Activated CD4-positive, alpha-beta T cell treated with anti-CD3 and anti-CD28 coated beads, Interleukin-2, amount 10 ng/mL, durations not matched to agents 24 days and 14 days (primary cell): ENCODE data around the gene SESTD1. TPM values are rescaled to one million over a fixed set of nuclear protein-coding genes. Genes with fewer than 3 reads are reported as not detected.
"Not testable (repeated sequence)": the region's sequence is repeated elsewhere in the genome, so short reads cannot be mapped to it uniquely, and the experiment has no call there.

ENCODE experiments used
- DNase-seq: peaks from one replicate; pipeline ENCODE4 v3.0.0; 2022
- H3K27ac Mint-ChIP-seq: one replicate; pipeline ENCODE4 v1.8.0; 2022; ENCODE audit warnings: mild to moderate bottlenecking, mixed read lengths
- H3K27me3 Mint-ChIP-seq: one replicate; pipeline ENCODE4 v1.8.0; 2022; ENCODE audit warnings: mixed read lengths
- H3K36me3 Mint-ChIP-seq: one replicate; pipeline ENCODE4 v1.8.0; 2022; ENCODE audit warnings: low read depth, mild to moderate bottlenecking, mixed read lengths
- H3K4me1 Mint-ChIP-seq: one replicate; pipeline ENCODE4 v1.8.0; 2021; ENCODE audit warnings: mixed read lengths
- H3K4me3 Mint-ChIP-seq: one replicate; pipeline ENCODE4 v1.8.0; 2022; ENCODE audit warnings: mild to moderate bottlenecking, moderate library complexity, mixed read lengths
- H3K9me3 Mint-ChIP-seq: one replicate; pipeline ENCODE4 v1.8.0; 2021; ENCODE audit warnings: mixed read lengths
- intact Hi-C: fragments of 100-400 bp; cut with micrococcal nuclease; formaldehyde crosslinking; loops from one replicate; pipeline ENCODE4 v1.15.1; 2023
- total RNA-seq: library from RNA; stranded (reverse); gene quantifications from 2 replicates; pipeline ENCODE4 v1.2.3, GENCODE V29; 2022

SESTD1 gene
- total RNA-seq, 1 donor from 2014 or later = 13.4 TPM

DNA sequence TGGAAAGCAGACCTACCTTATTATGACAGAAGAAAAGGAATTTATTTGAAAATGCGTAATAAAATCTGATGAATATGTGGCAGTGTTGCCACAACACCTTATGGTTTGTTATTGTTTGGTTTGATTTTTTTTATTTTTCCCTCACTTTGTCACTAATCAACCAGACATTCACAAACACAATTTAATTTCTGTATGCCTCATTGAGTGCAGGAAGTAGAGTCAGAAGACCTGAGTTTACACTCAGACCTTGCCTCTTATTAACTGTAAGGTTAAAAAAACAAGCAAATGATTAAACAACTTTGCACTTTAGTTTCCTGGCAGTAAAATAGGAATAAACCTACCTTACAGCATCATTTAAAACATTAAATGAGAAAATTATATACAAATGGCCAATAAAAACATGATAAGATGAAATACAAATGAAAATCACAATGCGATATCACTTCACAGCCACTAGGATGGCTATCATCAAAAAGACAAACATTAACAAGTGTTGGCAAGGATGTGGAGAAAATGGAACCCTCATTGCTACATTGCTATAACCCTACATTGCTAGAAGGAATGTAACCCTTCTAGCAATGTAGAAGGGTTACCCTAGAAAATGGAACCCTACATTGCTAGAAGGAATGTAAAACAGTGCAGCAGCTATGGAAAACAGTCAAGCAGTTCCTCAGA, 3.3 kb downstream of the SESTD1 start:
- peaks cover 37% of the 10 kb centered on the region for H3K27me3 Mint-ChIP-seq
- peaks cover 23% of the 10 kb centered on the region for H3K4me1 Mint-ChIP-seq
- H3K4me3 Mint-ChIP-seq = no peak overlapping the region
- peaks cover 6% of the 10 kb centered on the region for H3K36me3 Mint-ChIP-seq
- H3K27ac Mint-ChIP-seq = no peak overlapping the region
- no peak for DNase-seq
- H3K9me3 Mint-ChIP-seq = no peaks in the 10 kb centered on the region
- intact Hi-C loops = loop anchor here (5.0 to 10.0 kb wide), 2 partner anchors 34 to 846 kb away; no protein-coding TSS in a partner anchor

DNA sequence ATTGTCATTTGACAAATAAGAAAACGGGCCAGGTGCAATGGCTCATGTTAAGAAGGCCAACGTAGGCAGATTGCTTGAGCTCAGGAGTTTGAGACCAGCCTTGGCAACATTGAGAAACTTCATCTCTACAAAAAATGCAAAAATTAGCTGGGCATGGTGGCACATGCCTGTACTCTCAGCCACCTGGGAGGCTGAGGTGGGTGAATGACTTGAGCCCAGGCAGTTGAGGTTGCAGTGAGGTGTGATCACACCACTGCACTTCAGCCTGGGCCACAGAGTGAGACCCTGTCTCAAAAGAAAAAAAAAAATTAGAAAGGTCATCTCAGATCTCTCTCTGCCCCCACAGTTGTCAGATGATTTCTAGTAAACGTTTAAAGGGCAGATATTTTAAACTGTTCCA, 4.4 kb downstream of the SESTD1 start:
- Mint-ChIP-seq H3K36me3 (peaks cover 6% of the 10 kb centered on the region), H3K9me3 (no peaks in the 10 kb centered on the region), H3K27ac (no peak overlapping the region), H3K4me3 (no peak overlapping the region), H3K27me3 (peaks cover 26% of the 10 kb centered on the region), H3K4me1 (peaks cover 18% of the 10 kb centered on the region)
- DNase-seq = no peak
- intact Hi-C loops = loop anchor here (5.0 to 10.0 kb wide), 2 partner anchors 33 to 845 kb away; no protein-coding TSS in a partner anchor

DNA sequence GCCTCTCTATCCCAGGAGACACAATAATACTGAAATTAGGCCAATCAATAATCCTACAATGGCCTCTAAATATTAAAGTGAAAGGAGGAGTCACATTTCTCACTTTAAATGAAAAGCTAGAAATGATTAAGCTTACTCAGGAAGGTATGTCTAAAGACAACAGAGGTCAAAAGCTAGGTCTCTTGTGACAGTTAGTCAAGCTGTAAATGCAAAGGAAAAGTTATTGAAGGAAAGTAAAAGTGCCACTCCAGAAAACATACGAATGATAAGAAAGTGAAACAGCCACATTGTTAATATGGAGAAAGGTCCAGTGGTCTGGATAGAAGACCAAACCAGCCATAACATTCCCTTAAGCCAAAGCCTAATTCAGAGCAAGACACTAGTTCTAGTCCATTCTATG, 9.5 kb downstream of the SESTD1 start:
- Mint-ChIP-seq H3K4me3 (peak overlapping the region; percentile 4), H3K4me1 (peaks cover 40% of the 10 kb centered on the region), H3K27me3 (peaks cover 6% of the 10 kb centered on the region), H3K27ac (peak overlapping the region; percentile 43), H3K36me3 (peaks cover 9% of the 10 kb centered on the region), H3K9me3 (no peaks in the 10 kb centered on the region)
- no peak for DNase-seq
- intact Hi-C loops = no loop called here

DNA sequence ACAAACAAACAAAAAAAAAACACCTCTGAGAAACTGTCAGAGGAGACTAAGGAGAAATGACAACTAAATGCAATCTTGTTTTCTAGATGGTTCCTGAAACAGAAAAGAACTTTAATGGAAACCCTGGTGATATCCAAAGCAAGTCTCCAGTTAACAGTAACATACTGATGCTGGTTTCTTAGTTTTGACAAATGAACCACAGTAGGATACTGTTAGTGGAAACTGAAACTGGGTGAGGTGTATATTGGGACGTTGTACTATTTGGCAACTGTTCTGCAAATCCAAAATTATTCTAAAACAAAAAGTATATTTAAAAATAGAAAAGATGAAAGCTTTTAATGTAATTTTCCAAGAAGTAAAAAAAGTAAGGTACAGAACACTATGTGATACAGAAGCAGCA, 11.4 kb downstream of the SESTD1 start:
- peak overlapping the region; percentile 18 for H3K4me3 Mint-ChIP-seq
- intact Hi-C loops = loop anchor here (1.0 to 5.0 kb wide), 2 partner anchors 15 to 146 kb away; no protein-coding TSS in a partner anchor
- H3K9me3 Mint-ChIP-seq = no peaks in the 10 kb centered on the region
- H3K36me3 Mint-ChIP-seq = peaks cover 13% of the 10 kb centered on the region
- H3K27ac Mint-ChIP-seq = peak overlapping the region; percentile 66
- DNase-seq = peak; percentile 45
- peaks cover 3% of the 10 kb centered on the region for H3K27me3 Mint-ChIP-seq
- peaks cover 47% of the 10 kb centered on the region for H3K4me1 Mint-ChIP-seq

DNA sequence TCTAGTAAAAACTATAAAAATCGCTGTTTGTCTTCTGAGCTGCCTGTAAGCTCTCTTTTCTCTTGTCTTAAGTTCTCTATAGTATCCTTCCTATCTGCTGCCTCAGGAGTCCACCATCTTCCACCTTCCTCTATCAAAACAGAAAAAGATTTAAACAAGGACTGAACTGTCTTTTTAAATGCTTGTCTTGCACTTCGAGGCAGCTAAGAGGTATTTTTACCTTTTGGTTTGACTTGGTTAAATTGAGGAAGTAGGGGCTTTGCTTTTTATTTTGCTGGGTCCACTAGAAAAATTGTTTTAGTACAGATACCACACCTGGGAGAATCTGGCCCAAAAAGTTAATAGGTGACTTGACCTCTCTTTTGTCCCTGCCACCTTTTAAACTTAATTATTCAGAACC, 12.2 kb downstream of the SESTD1 start:
- Mint-ChIP-seq H3K4me1 (peaks cover 49% of the 10 kb centered on the region), H3K4me3 (peak overlapping the region; percentile 21), H3K27me3 (peaks cover 2% of the 10 kb centered on the region), H3K27ac (peak overlapping the region; percentile 49), H3K36me3 (peaks cover 13% of the 10 kb centered on the region), H3K9me3 (no peaks in the 10 kb centered on the region)
- intact Hi-C loops = loop anchor here (1.0 to 5.0 kb wide), 2 partner anchors 11 to 145 kb away; no protein-coding TSS in a partner anchor
- DNase-seq = no peak

DNA sequence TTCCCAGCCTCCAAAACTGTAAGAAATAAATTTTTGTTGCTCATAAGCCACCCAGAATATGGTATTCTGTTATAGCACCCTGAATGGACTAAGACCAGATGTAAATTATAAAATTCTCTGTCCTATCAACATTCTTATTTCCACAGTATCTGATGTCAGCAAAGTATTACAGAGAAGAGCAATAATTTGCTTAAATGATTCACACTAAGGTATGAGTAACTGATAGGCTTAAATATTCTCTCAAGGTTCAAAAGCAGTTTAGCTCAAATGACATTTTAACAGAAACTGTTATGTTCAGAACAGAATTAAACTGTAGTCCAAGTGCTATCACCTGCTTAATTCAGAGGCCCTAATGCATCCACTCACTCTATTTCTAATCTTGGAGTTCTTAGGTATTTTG, 12.8 kb downstream of the SESTD1 start:
- peaks cover 50% of the 10 kb centered on the region for H3K4me1 Mint-ChIP-seq
- peak overlapping the region; percentile 49 for H3K27ac Mint-ChIP-seq
- H3K36me3 Mint-ChIP-seq = peaks cover 13% of the 10 kb centered on the region
- no peaks in the 10 kb centered on the region for H3K9me3 Mint-ChIP-seq
- H3K27me3 Mint-ChIP-seq = peaks cover 2% of the 10 kb centered on the region
- no peak overlapping the region for H3K4me3 Mint-ChIP-seq
- intact Hi-C loops = loop anchor here (1.0 to 5.0 kb wide), 2 partner anchors 11 to 145 kb away; no protein-coding TSS in a partner anchor
- DNase-seq = no peak

DNA sequence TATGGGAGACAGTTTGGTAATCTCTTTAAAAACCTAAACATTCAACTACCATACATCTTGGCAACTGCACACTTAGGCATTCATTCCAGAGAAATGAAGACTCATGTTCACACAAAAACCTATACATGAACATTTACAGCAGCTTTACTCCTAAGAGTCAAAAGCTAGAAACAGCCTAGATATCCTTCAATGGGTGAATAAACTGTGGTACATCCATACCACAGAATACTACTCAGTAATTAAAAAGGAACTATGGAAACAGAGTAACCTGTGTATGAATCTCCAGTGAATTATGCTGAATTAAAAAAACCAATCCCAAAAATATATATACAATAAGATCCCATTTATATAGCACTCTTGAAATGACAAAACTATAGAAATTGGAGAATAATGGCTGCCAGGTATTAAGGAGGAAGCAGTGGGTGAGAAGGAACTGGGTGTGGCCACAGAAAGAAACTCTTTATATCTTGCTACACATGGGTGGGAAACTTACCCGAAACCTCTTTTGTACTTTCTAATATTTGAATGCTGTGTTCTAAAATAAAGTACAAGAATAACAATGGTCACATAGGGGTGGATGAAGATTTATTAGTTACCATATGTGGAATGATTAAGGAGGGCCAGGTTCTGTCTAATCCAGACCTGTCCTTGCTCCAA, 13.7 kb downstream of the SESTD1 start:
- intact Hi-C loops = loop anchor here (1.0 to 5.0 kb wide), 2 partner anchors 12 to 144 kb away; no protein-coding TSS in a partner anchor
- Mint-ChIP-seq H3K4me3 (no peak overlapping the region), H3K9me3 (peaks cover 4% of the 10 kb centered on the region), H3K27ac (no peak overlapping the region), H3K36me3 (peaks cover 13% of the 10 kb centered on the region), H3K27me3 (peaks cover 2% of the 10 kb centered on the region), H3K4me1 (peaks cover 52% of the 10 kb centered on the region)
- no peak for DNase-seq

DNA sequence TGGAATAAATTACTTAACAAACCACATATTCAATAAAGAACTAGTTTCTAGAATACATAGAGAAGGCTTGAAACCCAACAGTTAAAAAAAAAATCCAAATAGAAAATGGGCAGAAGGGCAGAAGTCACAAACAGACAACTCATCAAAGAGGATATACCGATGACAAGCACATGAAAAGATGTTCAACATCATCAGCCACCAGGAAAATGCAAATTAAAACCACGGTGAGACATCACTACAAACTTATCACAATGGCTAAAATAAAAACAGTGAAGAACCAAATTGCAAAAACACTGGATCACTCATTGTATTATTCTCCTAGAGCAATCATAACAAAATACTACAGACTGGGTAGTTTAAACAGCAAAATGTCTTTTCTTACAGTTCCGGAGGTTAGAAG, 14.5 kb downstream of the SESTD1 start:
- H3K27me3 Mint-ChIP-seq = peaks cover under 1% of the 10 kb centered on the region
- peaks cover 4% of the 10 kb centered on the region for H3K9me3 Mint-ChIP-seq
- no peak overlapping the region for H3K4me3 Mint-ChIP-seq
- intact Hi-C loops = loop anchor here (1.0 to 5.0 kb wide), 2 partner anchors 11 to 143 kb away; no protein-coding TSS in a partner anchor
- H3K27ac Mint-ChIP-seq = peak overlapping the region; percentile 52
- DNase-seq = no peak
- peaks cover 13% of the 10 kb centered on the region for H3K36me3 Mint-ChIP-seq
- H3K4me1 Mint-ChIP-seq = peaks cover 49% of the 10 kb centered on the region

DNA sequence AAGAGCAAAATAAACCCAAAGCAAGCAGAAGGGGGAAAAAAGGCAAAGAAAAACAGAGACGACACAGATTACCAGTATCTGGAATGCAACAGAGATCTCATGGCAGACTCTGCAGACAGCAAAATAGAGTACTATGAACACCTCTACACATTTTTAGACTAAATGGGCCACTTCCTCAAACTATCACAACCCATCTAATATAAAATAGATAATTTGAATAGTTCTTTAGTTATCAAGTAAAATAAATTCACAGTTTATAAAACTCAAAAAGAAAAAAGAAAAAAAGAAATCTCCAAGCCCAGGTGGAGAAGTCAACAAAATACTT, 16.6 kb downstream of the SESTD1 start:
- Mint-ChIP-seq H3K36me3 (peaks cover 13% of the 10 kb centered on the region), H3K9me3 (peaks cover 7% of the 10 kb centered on the region), H3K4me3 (no peak overlapping the region), H3K4me1 (peaks cover 38% of the 10 kb centered on the region), H3K27me3 (no peaks in the 10 kb centered on the region), H3K27ac (no peak overlapping the region)
- intact Hi-C loops = no loop called here
- DNase-seq = no peak

DNA sequence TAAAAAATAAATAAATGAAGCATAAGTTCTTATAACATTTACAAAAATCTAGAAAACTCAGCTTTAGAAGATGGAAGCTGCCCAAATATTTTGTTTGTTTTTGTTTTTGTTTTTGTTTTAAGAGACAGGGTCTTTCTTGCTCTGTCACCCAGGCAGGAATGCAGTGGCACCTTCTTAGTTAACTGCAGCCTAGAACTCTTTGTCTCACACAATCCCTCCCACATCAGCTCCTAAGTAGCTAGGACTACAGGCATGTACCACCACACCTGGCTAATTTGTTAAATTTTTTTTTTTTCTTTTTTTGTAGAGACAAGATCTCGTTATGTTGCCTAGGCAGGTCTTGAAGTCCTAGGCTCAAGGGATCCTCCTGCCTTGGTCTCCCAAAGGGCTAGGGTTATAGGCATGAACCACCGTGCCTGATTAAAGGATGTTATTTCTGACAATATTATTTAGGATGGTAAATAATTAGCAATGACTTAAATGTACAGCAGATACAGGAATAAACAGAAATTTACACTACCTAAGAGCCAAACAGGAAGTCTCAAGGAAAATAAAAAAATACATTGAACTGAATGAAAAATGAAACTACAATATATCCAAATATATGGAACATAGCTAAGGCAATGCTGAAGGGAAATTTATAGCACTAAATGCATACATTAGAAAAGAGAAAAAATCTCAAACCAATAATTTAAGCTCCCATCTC, 17.2 kb downstream of the SESTD1 start:
- intact Hi-C loops = no loop called here
- Mint-ChIP-seq H3K9me3 (peaks cover 7% of the 10 kb centered on the region), H3K27me3 (no peaks in the 10 kb centered on the region), H3K4me1 (peaks cover 33% of the 10 kb centered on the region), H3K36me3 (peaks cover 13% of the 10 kb centered on the region), H3K4me3 (no peak overlapping the region), H3K27ac (no peak overlapping the region)
- no peak for DNase-seq

DNA sequence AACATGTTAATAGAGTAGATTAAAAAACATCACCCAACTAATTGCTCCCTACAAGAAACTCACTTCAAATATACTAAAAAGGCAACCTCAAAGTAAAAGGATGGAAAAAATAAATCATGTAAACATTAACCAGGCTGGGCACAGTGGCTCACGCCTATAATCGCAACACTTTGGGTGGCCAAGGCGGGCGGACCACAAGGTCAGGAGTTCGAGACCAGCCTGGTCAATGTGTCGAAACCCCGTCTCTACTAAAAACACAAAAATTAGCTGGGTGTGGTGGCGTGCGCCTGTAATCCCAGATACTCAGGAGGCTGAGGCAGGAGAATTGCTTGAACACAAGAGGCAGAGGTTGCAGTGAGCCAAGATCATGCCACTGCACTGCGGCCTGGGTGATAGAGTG, 18.8 kb downstream of the SESTD1 start:
- DNase-seq, H3K27me3 Mint-ChIP-seq, intact Hi-C loops, H3K4me3 Mint-ChIP-seq, H3K36me3 Mint-ChIP-seq, H3K27ac Mint-ChIP-seq, H3K9me3 Mint-ChIP-seq: not testable (repeated sequence)
- peaks cover 26% of the 10 kb centered on the region for H3K4me1 Mint-ChIP-seq

DNA sequence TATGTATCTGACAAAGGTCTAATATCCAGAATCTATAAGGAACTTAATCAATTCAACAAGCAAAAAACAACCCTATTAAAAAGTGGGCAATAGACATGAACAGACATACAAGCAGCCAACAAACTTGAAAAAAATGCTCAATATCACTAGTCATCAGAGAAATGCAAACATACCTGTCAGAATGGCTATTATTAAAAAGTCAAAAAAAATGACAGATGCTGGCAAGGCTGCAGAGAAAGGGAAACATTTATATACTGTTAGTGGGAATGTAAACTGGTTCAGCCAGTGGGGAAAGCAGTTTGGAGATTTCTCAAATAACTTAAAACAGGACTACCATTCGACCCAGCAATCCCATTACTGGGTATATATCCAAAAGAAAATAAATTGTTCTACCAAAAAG, 21.6 kb downstream of the SESTD1 start:
- Mint-ChIP-seq H3K27me3 (no peaks in the 10 kb centered on the region), H3K9me3 (peaks cover 7% of the 10 kb centered on the region), H3K4me1 (peaks cover 35% of the 10 kb centered on the region), H3K4me3 (no peak overlapping the region), H3K36me3 (no peaks in the 10 kb centered on the region), H3K27ac (no peak overlapping the region)
- intact Hi-C loops = no loop called here
- peak; percentile 22 for DNase-seq

DNA sequence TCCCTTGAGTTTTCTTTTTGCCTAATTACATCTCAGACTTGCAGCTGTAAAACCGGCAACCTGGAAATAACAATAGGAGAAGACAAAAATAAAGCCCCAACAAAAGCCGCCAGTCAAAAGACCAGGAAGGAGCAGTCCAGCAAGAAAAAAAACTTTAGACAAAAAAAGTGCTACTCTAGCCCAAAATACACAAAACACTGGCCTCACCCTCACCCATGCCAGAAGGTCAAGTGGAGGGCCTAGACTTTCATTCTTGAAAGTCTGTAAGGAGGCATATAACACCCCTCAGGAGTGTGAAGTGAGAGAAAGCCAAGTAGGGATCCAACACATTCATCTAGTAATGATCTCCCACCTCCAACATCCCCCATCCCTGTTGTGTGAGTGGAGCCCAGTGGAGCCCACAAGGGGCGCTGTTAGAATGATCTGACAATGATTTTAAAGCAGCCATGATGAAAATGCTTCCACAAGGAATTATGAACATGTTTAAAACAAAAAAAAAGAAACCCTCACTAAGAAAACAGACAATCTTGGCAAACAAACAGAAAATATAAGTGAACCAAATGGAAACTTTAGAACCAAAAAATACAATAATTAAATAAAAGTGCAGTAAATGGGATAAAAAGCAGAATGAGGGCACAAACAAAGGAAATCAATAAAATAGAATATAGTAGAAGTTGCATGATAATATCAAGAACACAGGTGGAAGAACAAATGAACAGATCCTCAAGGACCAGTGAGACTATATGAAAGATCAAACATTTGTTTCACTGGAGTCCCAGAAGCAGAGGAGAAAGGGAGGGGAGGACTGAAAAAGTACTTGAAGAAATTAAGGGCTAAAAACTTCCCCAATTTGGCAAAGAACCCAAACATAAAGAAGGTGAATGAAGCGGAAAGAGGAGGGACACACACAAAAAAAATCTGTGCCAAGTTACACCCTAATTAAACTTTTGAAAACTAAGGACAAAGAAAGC, 23.9 kb downstream of the SESTD1 start:
- intact Hi-C loops = no loop called here
- DNase-seq = no peak
- peaks cover 31% of the 10 kb centered on the region for H3K4me1 Mint-ChIP-seq
- no peaks in the 10 kb centered on the region for H3K36me3 Mint-ChIP-seq
- H3K9me3 Mint-ChIP-seq = peaks cover 3% of the 10 kb centered on the region
- no peaks in the 10 kb centered on the region for H3K27me3 Mint-ChIP-seq
- no peak overlapping the region for H3K4me3 Mint-ChIP-seq
- peak overlapping the region; percentile 73 for H3K27ac Mint-ChIP-seq
